SK-N-SH (cell line): ENCODE results near the gene CYS1. TPM values are rescaled to one million over a fixed set of nuclear protein-coding genes. Genes with fewer than 3 reads are reported as not detected.

Source experiments
- CTCF ChIA-PET: fragments of 300-600, 350-600 bp; formaldehyde crosslinking; extraction: SDS; loops from one replicate; lab custom pipeline; 2021; lab: Yijun Ruan, JAX
- POLR2A ChIA-PET: fragments of 350-600 bp; sonication (Branson Sonifier 250); formaldehyde crosslinking; extraction: SDS; loops from one replicate; lab custom pipeline; 2020; ENCODE audit warnings: antibody characterized with exemption, inconsistent platforms; lab: Yijun Ruan, JAX
- DNase-seq: peaks from one replicate; pipeline ENCODE4 v3.0.0; 2012
- H2AFZ ChIP-seq: fragments of 200-600 bp; sonication (generic); 2 replicates; pipeline ENCODE4 v1.8.1; 2016; ENCODE audit warnings: antibody characterized with exemption, mild to moderate bottlenecking, low read depth
- H3F3A ChIP-seq: fragments of 200-600 bp; sonication (generic); replicated peaks from 2 replicates; pipeline ENCODE3; 2016; ENCODE audit warnings: antibody characterized with exemption, mild to moderate bottlenecking; ENCODE audit not compliant: insufficient read depth
- H3K27ac ChIP-seq, 2 experiments: fragments of 200-500 bp in 1 of 2; fragments of 200-600 bp in 1 of 2; sonication (Bioruptor generic) in 1 of 2; sonication (generic), shearing (Covaris generic) in 1 of 2; 2 replicates each; pipeline versions ENCODE4 v1.5.1 to v1.6.1; 2014 to 2016; ENCODE audit warnings: low read depth in 2 of 2, inconsistent platforms in 1 of 2, low read length in 1 of 2, mild to moderate bottlenecking in 1 of 2, mixed read lengths in 1 of 2
- H3K27me3 ChIP-seq: fragments of 200-600 bp; sonication (generic), shearing (Covaris generic); 2 replicates; pipeline ENCODE4 v1.6.1; 2016; ENCODE audit warnings: mixed run types; ENCODE audit not compliant: insufficient read depth
- H3K36me3 ChIP-seq, 2 experiments: fragments of 200-500 bp in 1 of 2; fragments of 200-600 bp in 1 of 2; sonication (Bioruptor generic) in 1 of 2; sonication (generic) in 1 of 2; replicated peaks in 1 of 2; 2 replicates each; pipeline versions ENCODE3 to v1.5.1; 2014 to 2016; ENCODE audit warnings: low read length in 1 of 2, mild to moderate bottlenecking in 1 of 2; ENCODE audit not compliant: insufficient read depth in 2 of 2, control insufficient read depth in 1 of 2
- H3K4me1 ChIP-seq, 2 experiments: fragments of 200-500 bp in 1 of 2; fragments of 200-600 bp in 1 of 2; sonication (Bioruptor generic) in 1 of 2; sonication (generic), shearing (Covaris generic) in 1 of 2; 2 replicates each; pipeline versions ENCODE4 v1.5.1 to v1.6.1; 2014 to 2016; ENCODE audit warnings: low read depth in 1 of 2, low read length in 1 of 2, mixed run types in 1 of 2; ENCODE audit not compliant: insufficient read depth in 2 of 2, control insufficient read depth in 1 of 2
- H3K4me2 ChIP-seq: fragments of 200-600 bp; sonication (generic), shearing (Covaris generic); 2 replicates; pipeline ENCODE4 v1.6.1; 2017; ENCODE audit warnings: mixed run types
- H3K4me3 ChIP-seq, 2 experiments: fragments of 200-500 bp in 1 of 2; fragments of 200-600 bp in 1 of 2; sonication (Bioruptor generic) in 1 of 2; sonication (generic), shearing (Covaris generic) in 1 of 2; 2 replicates each; pipeline versions ENCODE4 v1.5.1 to v1.8.1; 2014 to 2016; ENCODE audit warnings: low read depth in 2 of 2, inconsistent platforms in 1 of 2, low read length in 1 of 2, mild to moderate bottlenecking in 1 of 2, mixed read lengths in 1 of 2, moderate library complexity in 1 of 2
- H3K79me2 ChIP-seq: fragments of 200-600 bp; sonication (generic); 2 replicates; pipeline ENCODE4 v1.8.1; 2017; ENCODE audit warnings: mild to moderate bottlenecking; ENCODE audit not compliant: insufficient read depth
- H3K9ac ChIP-seq: fragments of 200-600 bp; sonication (generic); 2 replicates; pipeline ENCODE4 v1.6.1; 2017; ENCODE audit warnings: mixed run types
- H3K9me2 ChIP-seq: fragments of 200-600 bp; sonication (generic); 2 replicates; pipeline ENCODE4 v1.6.1; 2017; ENCODE audit warnings: mixed run types
- H3K9me3 ChIP-seq: fragments of 200-600 bp; sonication (generic); 2 replicates; pipeline ENCODE4 v1.6.1; 2017; ENCODE audit warnings: mixed run types, mild to moderate bottlenecking, moderate library complexity
- H4K20me1 ChIP-seq: fragments of 200-600 bp; sonication (generic); 2 replicates; pipeline ENCODE4 v1.6.1; 2017; ENCODE audit warnings: mild to moderate bottlenecking, mixed run types; ENCODE audit not compliant: insufficient read depth
- CHD2 ChIP-seq: fragments of 150-350 bp; IDR thresholded peaks from 2 replicates; pipeline ENCODE4 v1.6.1; 2018; ENCODE audit warnings: low read length; ENCODE audit not compliant: partially characterized antibody
- ELF1 ChIP-seq: IDR thresholded peaks from 2 replicates; pipeline ENCODE4 v1.4.0; 2012
- FOSL2 ChIP-seq: IDR thresholded peaks from 2 replicates; pipeline ENCODE4 v1.4.0; 2012; ENCODE audit warnings: low read depth, mild to moderate bottlenecking, moderate library complexity, borderline replicate concordance
- FOXJ3 ChIP-seq: sonication (generic); formaldehyde crosslinking; IDR thresholded peaks from 2 replicates; pipeline ENCODE4 v1.5.1; 2020; ENCODE audit warnings: mild to moderate bottlenecking, missing genetic modification reagents
- FOXM1 ChIP-seq: IDR thresholded peaks from 2 replicates; pipeline ENCODE4 v1.4.0; 2012; ENCODE audit warnings: low read depth, mild to moderate bottlenecking
- GABPA ChIP-seq: IDR thresholded peaks from 2 replicates; pipeline ENCODE4 v1.4.0; 2012; ENCODE audit warnings: low read depth, mild to moderate bottlenecking
- MEF2A ChIP-seq: IDR thresholded peaks from 2 replicates; pipeline ENCODE4 v1.4.0; 2012; ENCODE audit warnings: low read depth, borderline replicate concordance
- NRF1 ChIP-seq: IDR thresholded peaks from 2 replicates; pipeline ENCODE4 v1.6.1; 2012; ENCODE audit warnings: low read depth, mild to moderate bottlenecking, low read length
- POLR2AphosphoS5 ChIP-seq: IDR thresholded peaks from 2 replicates; pipeline ENCODE4 v1.6.1; 2012; ENCODE audit warnings: low read depth, low read length
- RAD21 ChIP-seq: IDR thresholded peaks from 2 replicates; pipeline ENCODE4 v1.6.1; 2012; ENCODE audit warnings: mild to moderate bottlenecking, low read length
- RCOR1 ChIP-seq: fragments of 150-350 bp; IDR thresholded peaks from 2 replicates; pipeline ENCODE4 v1.6.1; 2017; ENCODE audit warnings: antibody characterized with exemption, low read length
- RFX5 ChIP-seq: IDR thresholded peaks from 2 replicates; pipeline ENCODE4 v1.6.1; 2012; ENCODE audit warnings: mild to moderate bottlenecking, improper control_type of control experiment, low read length
- RXRA ChIP-seq: IDR thresholded peaks from 2 replicates; pipeline ENCODE4 v1.4.0; 2012; ENCODE audit warnings: low read depth, mild to moderate bottlenecking, borderline replicate concordance
- SIN3A ChIP-seq: IDR thresholded peaks from 2 replicates; pipeline ENCODE4 v1.6.1; 2012; ENCODE audit warnings: low read depth, mild to moderate bottlenecking, low read length, moderate library complexity, borderline replicate concordance
- TAF1 ChIP-seq: IDR thresholded peaks from 2 replicates; pipeline ENCODE4 v1.6.1; 2012; ENCODE audit warnings: low read depth, mild to moderate bottlenecking, low read length, moderate library complexity, borderline replicate concordance
- YY1 ChIP-seq: IDR thresholded peaks from 2 replicates; pipeline ENCODE4 v1.4.0; 2012; ENCODE audit warnings: low read depth, mild to moderate bottlenecking
- WGBS: methylation state at CpG from one replicate; pipeline ENCODE4 v1.1.6; 2017; ENCODE audit warnings: low lambda C conversion rate; 5-methylcytosine and 5-hydroxymethylcytosine counted together
- polyA plus RNA-seq, 3 experiments: library from polyadenylated mRNA; depleted of rRNA; stranded (reverse); fragments of >200 nt; gene quantifications; 2 replicates each; pipeline ENCODE4 v1.2.3, GENCODE V29; 2012
- TF ChIP-seq, protein P1 (sequence below): IDR thresholded peaks from 2 replicates; pipeline ENCODE4; 2012
- TF ChIP-seq, protein P2 (sequence below): fragments of 200-600 bp; sonication (generic); IDR thresholded peaks from 2 replicates; pipeline ENCODE4 v1.6.1; 2017; ENCODE audit warnings: antibody characterized with exemption, mild to moderate bottlenecking, moderate library complexity
- TF ChIP-seq, protein P3 (sequence below): IDR thresholded peaks from 2 replicates; pipeline ENCODE4 v1.6.1; 2012; ENCODE audit warnings: mild to moderate bottlenecking, low read depth, low read length, moderate library complexity

CYS1 gene
- polyA plus RNA-seq, 1 of the 3 experiments (the other 2 are of a cell fraction): 1.2 TPM

DNA sequence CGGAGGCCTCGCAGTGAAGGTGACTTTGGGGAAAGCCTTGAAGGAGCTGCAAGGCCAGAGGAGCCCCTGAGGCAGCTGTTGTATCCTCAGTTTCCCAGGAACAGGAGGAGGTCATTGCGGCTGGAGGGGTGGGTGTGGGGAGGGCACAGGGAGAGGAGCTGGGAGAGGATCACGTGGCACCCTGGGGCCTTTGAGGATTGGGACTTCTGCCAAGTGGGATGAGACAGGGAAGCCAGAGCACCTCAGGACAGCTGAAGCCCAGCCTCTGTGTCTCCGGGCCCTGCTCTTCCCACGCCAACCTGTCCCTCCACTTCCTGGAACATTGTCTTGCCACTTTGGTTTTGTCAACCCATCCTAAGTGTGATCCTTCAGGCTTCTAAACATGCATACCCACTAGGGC, 23.0 kb upstream of the CYS1 start:
- no peaks in the 10 kb centered on the region for H3K79me2 ChIP-seq
- no peaks in the 10 kb centered on the region for H3F3A ChIP-seq
- no peak overlapping the region for H3K4me3 ChIP-seq
- H3K9me3 ChIP-seq: no peaks in the 10 kb centered on the region
- no peaks in the 10 kb centered on the region for H3K36me3 ChIP-seq
- ChIA-PET POLR2A (interaction anchor here (0.6 to 0.7 kb wide), 2 partner anchors 39 to 269 kb away, joined by 5 to 8 read pairs; no protein-coding TSS in a partner anchor), CTCF (interaction anchor here (1.0 to 36.2 kb wide), 5 partner anchors 21 to 332 kb away, joined by 4 to 946 read pairs (median 5); partner anchors contain the start of gene CYS1)
- TF ChIP-seq, protein P1, sequence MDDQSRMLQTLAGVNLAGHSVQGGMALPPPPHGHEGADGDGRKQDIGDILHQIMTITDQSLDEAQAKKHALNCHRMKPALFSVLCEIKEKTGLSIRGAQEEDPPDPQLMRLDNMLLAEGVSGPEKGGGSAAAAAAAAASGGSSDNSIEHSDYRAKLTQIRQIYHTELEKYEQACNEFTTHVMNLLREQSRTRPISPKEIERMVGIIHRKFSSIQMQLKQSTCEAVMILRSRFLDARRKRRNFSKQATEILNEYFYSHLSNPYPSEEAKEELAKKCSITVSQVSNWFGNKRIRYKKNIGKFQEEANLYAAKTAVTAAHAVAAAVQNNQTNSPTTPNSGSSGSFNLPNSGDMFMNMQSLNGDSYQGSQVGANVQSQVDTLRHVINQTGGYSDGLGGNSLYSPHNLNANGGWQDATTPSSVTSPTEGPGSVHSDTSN: no peak
- TF ChIP-seq FOSL2 (no peak), MEF2A (no peak), RXRA (no peak), TAF1 (no peak), RAD21 (no peak), ELF1 (no peak), FOXM1 (no peak), POLR2AphosphoS5 (no peak), NRF1 (no peak), GABPA (no peak), CHD2 (no peak), YY1 (no peak), RFX5 (no peak), RCOR1 (no peak), FOXJ3 (CRISPR knock-in tag) (no peak), SIN3A (no peak)
- TF ChIP-seq, protein P2, sequence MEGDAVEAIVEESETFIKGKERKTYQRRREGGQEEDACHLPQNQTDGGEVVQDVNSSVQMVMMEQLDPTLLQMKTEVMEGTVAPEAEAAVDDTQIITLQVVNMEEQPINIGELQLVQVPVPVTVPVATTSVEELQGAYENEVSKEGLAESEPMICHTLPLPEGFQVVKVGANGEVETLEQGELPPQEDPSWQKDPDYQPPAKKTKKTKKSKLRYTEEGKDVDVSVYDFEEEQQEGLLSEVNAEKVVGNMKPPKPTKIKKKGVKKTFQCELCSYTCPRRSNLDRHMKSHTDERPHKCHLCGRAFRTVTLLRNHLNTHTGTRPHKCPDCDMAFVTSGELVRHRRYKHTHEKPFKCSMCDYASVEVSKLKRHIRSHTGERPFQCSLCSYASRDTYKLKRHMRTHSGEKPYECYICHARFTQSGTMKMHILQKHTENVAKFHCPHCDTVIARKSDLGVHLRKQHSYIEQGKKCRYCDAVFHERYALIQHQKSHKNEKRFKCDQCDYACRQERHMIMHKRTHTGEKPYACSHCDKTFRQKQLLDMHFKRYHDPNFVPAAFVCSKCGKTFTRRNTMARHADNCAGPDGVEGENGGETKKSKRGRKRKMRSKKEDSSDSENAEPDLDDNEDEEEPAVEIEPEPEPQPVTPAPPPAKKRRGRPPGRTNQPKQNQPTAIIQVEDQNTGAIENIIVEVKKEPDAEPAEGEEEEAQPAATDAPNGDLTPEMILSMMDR: no peak
- TF ChIP-seq, protein P3, sequence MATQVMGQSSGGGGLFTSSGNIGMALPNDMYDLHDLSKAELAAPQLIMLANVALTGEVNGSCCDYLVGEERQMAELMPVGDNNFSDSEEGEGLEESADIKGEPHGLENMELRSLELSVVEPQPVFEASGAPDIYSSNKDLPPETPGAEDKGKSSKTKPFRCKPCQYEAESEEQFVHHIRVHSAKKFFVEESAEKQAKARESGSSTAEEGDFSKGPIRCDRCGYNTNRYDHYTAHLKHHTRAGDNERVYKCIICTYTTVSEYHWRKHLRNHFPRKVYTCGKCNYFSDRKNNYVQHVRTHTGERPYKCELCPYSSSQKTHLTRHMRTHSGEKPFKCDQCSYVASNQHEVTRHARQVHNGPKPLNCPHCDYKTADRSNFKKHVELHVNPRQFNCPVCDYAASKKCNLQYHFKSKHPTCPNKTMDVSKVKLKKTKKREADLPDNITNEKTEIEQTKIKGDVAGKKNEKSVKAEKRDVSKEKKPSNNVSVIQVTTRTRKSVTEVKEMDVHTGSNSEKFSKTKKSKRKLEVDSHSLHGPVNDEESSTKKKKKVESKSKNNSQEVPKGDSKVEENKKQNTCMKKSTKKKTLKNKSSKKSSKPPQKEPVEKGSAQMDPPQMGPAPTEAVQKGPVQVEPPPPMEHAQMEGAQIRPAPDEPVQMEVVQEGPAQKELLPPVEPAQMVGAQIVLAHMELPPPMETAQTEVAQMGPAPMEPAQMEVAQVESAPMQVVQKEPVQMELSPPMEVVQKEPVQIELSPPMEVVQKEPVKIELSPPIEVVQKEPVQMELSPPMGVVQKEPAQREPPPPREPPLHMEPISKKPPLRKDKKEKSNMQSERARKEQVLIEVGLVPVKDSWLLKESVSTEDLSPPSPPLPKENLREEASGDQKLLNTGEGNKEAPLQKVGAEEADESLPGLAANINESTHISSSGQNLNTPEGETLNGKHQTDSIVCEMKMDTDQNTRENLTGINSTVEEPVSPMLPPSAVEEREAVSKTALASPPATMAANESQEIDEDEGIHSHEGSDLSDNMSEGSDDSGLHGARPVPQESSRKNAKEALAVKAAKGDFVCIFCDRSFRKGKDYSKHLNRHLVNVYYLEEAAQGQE: no peak
- no peaks in the 10 kb centered on the region for H4K20me1 ChIP-seq
- H3K9me2 ChIP-seq: no peaks in the 10 kb centered on the region
- 86% methylated on average over 6 of the region's 6 CpGs for WGBS
- H3K9ac ChIP-seq: no peak overlapping the region
- no peaks in the 10 kb centered on the region for H3K27me3 ChIP-seq
- no peak overlapping the region for H2AFZ ChIP-seq
- H3K4me1 ChIP-seq: no peaks in the 10 kb centered on the region; a peak in 1 of 4 replicates
- no peak overlapping the region for H3K27ac ChIP-seq
- H3K4me2 ChIP-seq: no peak overlapping the region
- no peak for DNase-seq
